ENCODE data around the gene MOCOS.

- TF ChIP-seq RFX5 (IDR thresholded peaks at IDR 0.05; ENCODE audit: borderline replicate concordance, low read depth, low read length) (no peak), EZH2 (IDR thresholded peaks at IDR 0.05; ENCODE audit: low read depth, low read length, severe bottlenecking) (no peak), CTCF (IDR thresholded peaks at IDR 0.05; ENCODE audit: control extremely low read depth in 1 of 3, insufficient read depth in 1 of 3, low read depth in 1 of 3, low read length in 3 of 3) (no peak), CEBPB (IDR thresholded peaks at IDR 0.05; ENCODE audit: low read depth, low read length) (no peak), SP1 (IDR thresholded peaks at IDR 0.05; ENCODE audit: low read depth, low read length) (no peak), KDM5A (IDR thresholded peaks at IDR 0.05; ENCODE audit: low read length) (no peak), KDM1A (IDR thresholded peaks at IDR 0.05; ENCODE audit: borderline replicate concordance, low read length) (no peak), POLR2A (IDR thresholded peaks at IDR 0.05; ENCODE audit: control extremely low read depth in 1 of 2, low read depth in 2 of 2, low read length in 2 of 2) (no peak), GTF2F1 (IDR thresholded peaks at IDR 0.05; ENCODE audit: borderline replicate concordance, low read depth, low read length) (no peak), FOSL1 (IDR thresholded peaks at IDR 0.05; ENCODE audit: insufficient read depth, low read depth, low read length) (no peak), BCL11A (IDR thresholded peaks at IDR 0.05; ENCODE audit: low read depth in 2 of 2, low read length in 2 of 2) (no peak), HDAC6 (IDR thresholded peaks at IDR 0.05; ENCODE audit: low read depth, low read length) (no peak), JUND (IDR thresholded peaks at IDR 0.05; ENCODE audit: low read length) (no peak), POLR2AphosphoS5 (IDR thresholded peaks at IDR 0.05; ENCODE audit: low read depth, low read length) (no peak)
Observed at GRCh38 chr18:36279001-36279400, 91.7 kb downstream of the MOCOS start.

Data from H1 (cell line).